ENCODE results near the gene ELOVL5.

GRCh38 chr6:53259860-53260580, 88.7 kb downstream of the ELOVL5 start:
- TF ChIP-seq, protein P1, sequence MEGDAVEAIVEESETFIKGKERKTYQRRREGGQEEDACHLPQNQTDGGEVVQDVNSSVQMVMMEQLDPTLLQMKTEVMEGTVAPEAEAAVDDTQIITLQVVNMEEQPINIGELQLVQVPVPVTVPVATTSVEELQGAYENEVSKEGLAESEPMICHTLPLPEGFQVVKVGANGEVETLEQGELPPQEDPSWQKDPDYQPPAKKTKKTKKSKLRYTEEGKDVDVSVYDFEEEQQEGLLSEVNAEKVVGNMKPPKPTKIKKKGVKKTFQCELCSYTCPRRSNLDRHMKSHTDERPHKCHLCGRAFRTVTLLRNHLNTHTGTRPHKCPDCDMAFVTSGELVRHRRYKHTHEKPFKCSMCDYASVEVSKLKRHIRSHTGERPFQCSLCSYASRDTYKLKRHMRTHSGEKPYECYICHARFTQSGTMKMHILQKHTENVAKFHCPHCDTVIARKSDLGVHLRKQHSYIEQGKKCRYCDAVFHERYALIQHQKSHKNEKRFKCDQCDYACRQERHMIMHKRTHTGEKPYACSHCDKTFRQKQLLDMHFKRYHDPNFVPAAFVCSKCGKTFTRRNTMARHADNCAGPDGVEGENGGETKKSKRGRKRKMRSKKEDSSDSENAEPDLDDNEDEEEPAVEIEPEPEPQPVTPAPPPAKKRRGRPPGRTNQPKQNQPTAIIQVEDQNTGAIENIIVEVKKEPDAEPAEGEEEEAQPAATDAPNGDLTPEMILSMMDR (IDR thresholded peaks at IDR 0.05): no peak
- TF ChIP-seq POLR2A (IDR thresholded peaks at IDR 0.05): no peak

Measured in adrenal gland (tissue), 5 donors.